GM19324 (cell line): ENCODE results near the gene BCL2A1.
"Not testable (repeated sequence)": the region's sequence is repeated elsewhere in the genome, so short reads cannot be mapped to it uniquely, and the experiment has no call there.

Experiments
- ATAC-seq: cut with Tn5 transposase; IDR thresholded peaks from one replicate; pipeline ENCODE4 v1.9.1; 2021; ENCODE audit warnings: mild to moderate bottlenecking, moderate library complexity; ENCODE audit not compliant: unreplicated experiment, low FRiP score

BCL2A1 gene

DNA sequence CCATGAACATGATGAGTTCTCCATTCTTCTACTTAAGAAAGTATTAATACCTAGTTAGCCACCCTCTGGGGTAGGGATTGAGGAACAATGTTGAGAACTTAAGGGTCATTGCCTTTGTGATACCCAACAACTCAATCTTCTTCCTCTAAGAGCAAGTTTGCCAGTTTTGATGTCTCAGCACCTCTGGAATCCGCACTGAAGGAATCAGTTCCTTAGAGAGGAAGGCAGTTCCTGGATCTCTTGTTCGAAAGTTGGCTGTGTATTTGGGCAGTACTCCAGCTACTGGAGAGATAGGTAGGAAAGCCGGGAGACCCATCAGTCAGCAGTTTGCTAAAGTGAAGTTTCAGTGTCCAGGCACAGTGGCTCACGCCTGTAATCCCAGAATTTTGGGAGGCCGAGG is 38.5 kb downstream of the BCL2A1 start:
- no peak for ATAC-seq

DNA sequence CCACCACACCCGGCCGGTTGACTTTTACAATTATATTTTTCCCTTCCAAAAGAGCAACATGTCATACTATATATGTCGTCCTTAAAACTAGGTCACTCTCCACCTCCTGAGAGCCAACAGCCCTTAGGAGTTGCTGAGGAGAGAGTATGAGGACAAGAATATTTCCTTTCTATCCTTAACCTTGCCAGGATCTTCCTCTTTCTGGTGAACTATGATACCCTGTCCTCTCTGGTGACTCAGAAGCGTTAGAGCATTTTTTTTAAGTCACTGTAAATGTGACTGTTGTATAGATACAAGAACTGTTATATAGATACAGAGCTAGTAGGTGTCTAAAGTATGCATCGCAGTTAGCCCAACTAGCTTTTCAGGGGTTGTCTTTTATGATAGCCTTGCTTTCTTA is 40.5 kb downstream of the BCL2A1 start:
- ATAC-seq = no peak

DNA sequence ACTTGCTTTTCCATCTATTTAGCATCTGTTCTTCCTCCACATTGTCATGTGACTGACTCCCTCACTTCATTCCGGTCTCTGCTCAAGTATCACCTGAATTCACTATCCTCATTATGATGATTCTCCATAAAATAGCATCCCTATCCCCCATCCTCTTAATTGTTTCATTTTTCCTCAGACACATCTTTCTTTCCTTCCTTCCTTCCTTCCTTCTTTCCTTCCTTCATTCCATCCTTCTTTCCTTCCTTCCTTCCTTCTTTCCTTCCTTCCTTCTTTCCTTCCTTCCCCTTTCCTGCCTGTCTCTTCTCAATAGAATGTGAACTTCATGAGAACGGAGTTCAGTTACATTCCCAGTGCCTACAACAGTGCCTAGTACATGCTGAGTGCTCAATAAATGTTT is 41.6 kb downstream of the BCL2A1 start:
- no peak for ATAC-seq

- ATAC-seq = not testable (repeated sequence)
These were observed 44.9 kb downstream of the BCL2A1 start for GRCh38 chr15:79926116-79926515.

DNA sequence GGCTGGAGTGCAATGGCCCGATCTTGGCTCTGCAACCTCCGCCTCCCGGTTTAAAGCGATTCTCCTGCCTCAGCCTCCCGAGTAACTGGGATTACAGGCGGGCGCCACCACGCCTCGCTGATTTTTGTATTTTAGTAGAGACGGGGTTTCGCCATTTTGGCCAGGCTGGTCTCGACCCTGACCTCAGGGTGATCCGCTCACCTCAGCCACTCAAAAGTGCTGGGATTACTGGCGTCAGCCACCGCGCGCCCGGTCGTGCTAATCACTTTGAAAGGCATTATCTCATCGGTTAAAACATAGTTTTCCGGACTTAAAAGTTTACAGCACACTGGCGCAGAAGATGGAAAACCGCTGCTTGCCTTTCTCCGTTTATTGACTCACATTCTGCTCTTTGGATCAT is 46.6 kb downstream of the BCL2A1 start:
- no peak for ATAC-seq

DNA sequence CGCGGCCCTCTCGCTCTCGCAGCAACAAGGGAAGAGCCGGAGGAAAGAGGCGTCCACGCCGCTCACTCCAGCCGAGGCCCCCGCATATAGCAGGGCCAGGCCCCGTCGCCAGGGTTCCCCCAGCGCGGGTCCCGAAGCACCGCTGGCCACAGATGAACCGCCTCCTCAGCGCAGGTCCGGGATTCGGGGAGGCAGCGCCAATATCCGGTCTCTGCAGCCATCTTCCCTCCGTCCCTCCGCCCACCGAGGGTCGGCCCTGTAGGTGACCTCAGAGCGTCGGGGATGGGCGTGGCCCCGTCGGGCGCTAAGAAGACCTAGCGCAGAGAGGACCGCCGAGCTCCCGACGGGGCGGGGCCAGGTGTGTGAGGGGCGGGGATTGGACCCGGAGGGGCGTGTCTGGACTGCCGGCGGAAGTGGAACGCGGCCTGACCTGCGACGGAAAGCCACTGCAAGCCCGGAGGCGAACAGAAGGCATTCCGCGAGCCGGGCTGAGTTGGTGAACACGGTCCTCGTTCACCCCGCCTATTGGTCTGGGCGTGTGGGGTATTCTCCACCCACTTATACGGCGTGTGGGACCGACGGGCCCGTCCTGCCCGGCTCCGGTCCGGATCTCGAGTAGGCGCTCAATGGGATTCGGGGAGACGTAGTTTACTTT is 47.4 kb downstream of the BCL2A1 start:
- ATAC-seq = peak; percentile 98

GRCh38 chr15:79923079-79923514 is 47.9 kb downstream of the BCL2A1 start:
- peak; percentile 43 for ATAC-seq

DNA sequence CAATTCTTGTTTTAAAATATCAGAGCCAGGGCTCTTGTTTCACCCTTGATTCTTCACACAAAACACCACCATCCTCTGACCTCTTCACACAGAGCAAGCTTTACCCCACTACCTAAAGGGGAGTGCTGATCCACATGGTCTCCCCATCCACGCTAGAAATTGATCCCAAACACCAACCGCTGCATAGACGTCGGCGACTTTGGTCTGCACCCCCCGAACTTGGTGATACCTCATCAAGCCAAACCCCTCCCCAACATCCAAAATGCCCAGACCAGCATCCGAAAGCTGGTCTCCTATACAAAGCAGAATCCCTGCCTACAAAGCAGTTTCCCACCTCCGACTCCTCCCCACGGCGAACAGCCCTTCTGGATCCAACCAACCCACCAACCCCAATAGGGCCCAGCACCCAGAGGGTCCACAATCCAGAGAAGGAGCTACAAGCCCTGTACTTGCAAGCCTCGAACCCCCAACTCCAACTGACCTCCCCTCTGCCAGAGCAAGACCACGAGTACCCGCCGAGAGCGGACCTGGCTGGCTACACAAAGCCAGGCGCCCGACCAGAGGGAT is 48.4 kb downstream of the BCL2A1 start:
- no peak for ATAC-seq

DNA sequence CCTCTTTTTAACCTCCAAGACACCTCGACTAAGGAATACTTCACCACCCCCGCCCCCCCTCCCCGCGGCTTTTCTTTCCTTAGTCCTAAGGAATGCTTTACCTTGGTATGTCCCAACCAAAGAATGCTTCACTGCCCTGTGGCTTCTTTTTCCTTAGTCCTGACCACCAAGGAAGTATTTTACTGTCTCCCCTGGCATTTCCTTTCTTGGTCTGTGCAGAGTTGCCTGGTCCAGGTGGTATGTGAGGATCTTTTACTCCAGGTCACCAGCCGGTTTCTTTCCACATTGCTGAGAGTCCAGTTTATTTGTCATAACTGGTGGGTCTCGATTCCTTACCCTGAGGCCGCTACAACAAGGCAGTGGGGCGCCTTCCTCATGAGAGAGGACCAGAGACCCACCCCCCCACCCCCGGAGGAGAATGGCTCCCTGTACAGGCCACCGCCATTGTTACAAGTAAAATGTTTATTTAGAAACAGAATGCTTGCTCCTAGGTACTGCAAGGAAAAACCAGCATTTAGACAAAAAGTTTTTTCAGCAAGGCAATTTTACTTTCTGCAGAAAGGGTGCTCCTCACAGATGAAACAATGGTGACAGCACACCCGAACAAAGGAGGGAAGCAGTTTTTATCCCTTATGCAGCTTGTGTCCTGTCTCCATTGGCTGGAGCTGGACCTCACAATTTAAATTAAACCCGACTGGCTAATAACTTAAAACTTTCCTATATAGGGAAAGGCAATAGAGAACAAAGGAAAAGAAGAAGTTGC is 51.1 kb downstream of the BCL2A1 start:
- ATAC-seq = no peak

DNA sequence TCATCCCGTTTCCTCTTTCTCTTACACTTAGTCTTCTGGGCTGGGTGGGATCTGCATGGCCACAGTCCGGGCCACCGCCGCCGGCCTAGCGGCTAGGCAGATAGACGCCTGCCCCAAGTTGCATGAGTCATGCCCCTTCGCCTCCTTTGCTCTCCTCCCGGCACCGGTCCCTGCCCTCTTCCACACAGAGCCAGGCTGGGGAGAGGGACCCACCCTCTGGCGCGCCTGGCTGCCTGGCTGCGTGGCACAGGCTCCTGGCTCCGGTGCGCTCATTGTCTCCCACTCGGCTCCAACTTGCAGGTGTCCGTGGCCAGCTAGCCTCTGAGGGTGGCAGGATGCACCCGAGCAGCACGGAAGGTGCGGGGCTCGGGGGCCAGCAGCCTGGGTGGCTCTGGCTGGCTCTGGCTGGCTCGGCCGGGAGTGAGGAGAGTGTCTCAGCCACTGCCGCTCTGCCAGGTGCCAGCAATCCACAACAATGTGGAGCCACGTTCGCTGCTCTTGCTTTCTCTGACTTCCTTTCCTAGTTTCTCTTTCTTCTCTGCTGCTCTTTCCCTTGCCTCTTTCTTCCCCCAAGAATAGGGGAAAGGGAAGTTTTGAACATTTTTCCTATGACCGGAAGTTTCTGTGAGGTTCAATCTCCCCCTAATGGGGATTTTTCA is 51.8 kb downstream of the BCL2A1 start:
- ATAC-seq = no peak

DNA sequence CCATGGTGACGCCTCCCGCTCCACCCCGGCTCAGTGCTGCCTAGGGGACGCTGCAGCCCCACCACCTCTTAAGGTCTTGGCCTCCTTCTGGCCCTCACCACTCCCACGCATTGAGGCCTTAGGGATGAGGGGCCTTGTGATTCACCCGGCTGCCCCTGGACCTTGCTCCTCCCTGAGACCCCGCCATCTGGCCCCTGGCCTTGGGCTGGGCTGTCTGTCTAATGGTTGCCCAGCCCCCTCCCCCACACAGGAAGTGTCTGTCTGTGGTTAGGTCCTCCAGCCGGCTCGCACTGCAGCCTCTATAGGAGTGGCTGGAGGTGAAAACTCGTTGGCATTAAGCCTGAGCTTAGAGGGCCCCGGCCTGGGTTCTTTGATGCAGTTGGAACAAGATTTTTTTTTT is 52.7 kb downstream of the BCL2A1 start:
- ATAC-seq = no peak

GRCh38 chr15:79916502-79917132 is 54.4 kb downstream of the BCL2A1 start:
- no peak for ATAC-seq

GRCh38 chr15:79915776-79916501 is 55.1 kb downstream of the BCL2A1 start:
- ATAC-seq = not testable (repeated sequence)

- ATAC-seq = no peak
These were observed 56.3 kb downstream of the BCL2A1 start for GRCh38 chr15:79914728-79915127.
